GM19438 (cell line): ENCODE data around the gene ZFYVE16.
A peak's percentile ranks its signal among the peaks of the same experiment; 100 is the strongest.
"Not testable (repeated sequence)": the region's sequence is repeated elsewhere in the genome, so short reads cannot be mapped to it uniquely, and the experiment has no call there.

ENCODE experiments used
- ATAC-seq: cut with Tn5 transposase; IDR thresholded peaks from one replicate; pipeline ENCODE4 v1.9.1; 2021; ENCODE audit warnings: low read depth; ENCODE audit not compliant: unreplicated experiment

ZFYVE16 gene

GRCh38 chr5:80483636-80484232 lies 75.9 kb downstream of the ZFYVE16 start:
- no peak for ATAC-seq

GRCh38 chr5:80487444-80487828 lies 79.6 kb downstream of the ZFYVE16 start:
- ATAC-seq: no peak

GRCh38 chr5:80487829-80488721 lies 80.2 kb downstream of the ZFYVE16 start, which contains the start of gene FAM151B:
Gene FAM151B, plus strand, starts transcription at chr5:80488100. Its CDS starts 24 bp downstream, at chr5:80488124.
- peak; percentile 87 for ATAC-seq

- no peak for ATAC-seq
Observed at GRCh38 chr5:80491296-80491695, 83.4 kb downstream of the ZFYVE16 start.

GRCh38 chr5:80492741-80493140 lies 84.9 kb downstream of the ZFYVE16 start:
- no peak for ATAC-seq

- ATAC-seq: not testable (repeated sequence)
Observed at GRCh38 chr5:80493443-80493842, 85.6 kb downstream of the ZFYVE16 start.

GRCh38 chr5:80495891-80496290 lies 88.0 kb downstream of the ZFYVE16 start:
- ATAC-seq: no peak

- no peak for ATAC-seq
Observed at GRCh38 chr5:80502800-80503199, 94.9 kb downstream of the ZFYVE16 start.

GRCh38 chr5:80503641-80504040 lies 95.8 kb downstream of the ZFYVE16 start:
- no peak for ATAC-seq

GRCh38 chr5:80504833-80505232 lies 97.0 kb downstream of the ZFYVE16 start:
- no peak for ATAC-seq

GRCh38 chr5:80507663-80508062 lies 99.8 kb downstream of the ZFYVE16 start:
- no peak for ATAC-seq

GRCh38 chr5:80508844-80509243 lies 101.0 kb downstream of the ZFYVE16 start:
- no peak for ATAC-seq

GRCh38 chr5:80509362-80509761 lies 101.5 kb downstream of the ZFYVE16 start:
- no peak for ATAC-seq

GRCh38 chr5:80516826-80517225 lies 109.0 kb downstream of the ZFYVE16 start:
- no peak for ATAC-seq
